HG02973 (cell line): ENCODE data around the gene SLC22A13.

Source experiments
- ATAC-seq: cut with Tn5 transposase; IDR thresholded peaks from one replicate; pipeline ENCODE4 v1.9.1; 2021; ENCODE audit warnings: moderate library complexity; ENCODE audit not compliant: unreplicated experiment

The SLC22A13 gene

GRCh38 chr3:38327335-38328009 lies 61.9 kb downstream of the SLC22A13 start:
- ATAC-seq, result no peak
